8988T (cell line): Measurements from ENCODE around the gene CLPTM1L.

ENCODE experiments used
- DNase-seq: peaks from one replicate; pipeline ENCODE4 v3.0.0; 2011

The CLPTM1L gene, protein sequence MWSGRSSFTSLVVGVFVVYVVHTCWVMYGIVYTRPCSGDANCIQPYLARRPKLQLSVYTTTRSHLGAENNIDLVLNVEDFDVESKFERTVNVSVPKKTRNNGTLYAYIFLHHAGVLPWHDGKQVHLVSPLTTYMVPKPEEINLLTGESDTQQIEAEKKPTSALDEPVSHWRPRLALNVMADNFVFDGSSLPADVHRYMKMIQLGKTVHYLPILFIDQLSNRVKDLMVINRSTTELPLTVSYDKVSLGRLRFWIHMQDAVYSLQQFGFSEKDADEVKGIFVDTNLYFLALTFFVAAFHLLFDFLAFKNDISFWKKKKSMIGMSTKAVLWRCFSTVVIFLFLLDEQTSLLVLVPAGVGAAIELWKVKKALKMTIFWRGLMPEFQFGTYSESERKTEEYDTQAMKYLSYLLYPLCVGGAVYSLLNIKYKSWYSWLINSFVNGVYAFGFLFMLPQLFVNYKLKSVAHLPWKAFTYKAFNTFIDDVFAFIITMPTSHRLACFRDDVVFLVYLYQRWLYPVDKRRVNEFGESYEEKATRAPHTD

DNA sequence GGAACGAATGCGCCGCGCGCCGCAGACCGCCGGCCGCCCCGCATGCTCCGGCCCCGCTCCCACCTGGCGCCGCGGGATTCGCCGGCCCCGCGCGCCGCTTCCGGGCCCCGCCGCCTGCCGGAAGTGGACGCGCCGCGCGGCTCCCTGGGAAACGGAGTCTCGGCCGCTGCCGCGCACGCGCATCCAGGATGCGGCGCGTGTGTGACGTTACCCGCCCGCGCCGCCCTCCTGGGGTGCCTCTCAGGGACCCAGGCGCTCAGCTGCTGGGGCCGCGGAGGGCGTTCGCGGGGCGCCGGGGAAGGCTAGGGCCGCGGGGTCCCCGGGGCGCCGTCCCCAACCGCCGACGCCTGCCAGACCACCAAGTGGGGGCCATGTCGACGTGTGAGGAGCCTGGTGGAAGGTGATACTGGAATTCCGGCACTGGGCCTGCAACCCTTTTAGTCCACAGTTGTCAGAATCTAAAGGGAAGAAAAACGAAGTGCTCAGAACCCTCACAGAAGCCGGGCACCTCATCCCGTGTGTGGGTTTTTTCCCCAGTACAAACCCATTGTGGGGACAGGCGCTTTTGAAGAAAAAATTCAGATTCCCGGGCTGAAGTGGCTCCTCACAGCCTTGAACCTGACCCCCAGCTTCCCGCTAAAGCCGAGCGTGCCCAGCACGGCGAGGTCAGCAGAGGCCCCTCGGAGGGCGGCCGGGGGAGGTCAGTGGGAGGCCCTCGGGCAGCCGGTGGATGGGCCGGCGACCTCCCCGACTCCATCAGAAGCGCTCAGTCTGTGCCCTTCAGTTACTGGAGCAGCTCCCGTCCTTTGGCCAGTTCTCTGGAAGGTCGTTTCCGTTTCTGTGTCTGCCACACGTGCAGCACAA, at the start of gene CLPTM1L:
Gene CLPTM1L (minus strand): TSS at position 125 of the 864 bp plus-strand sequence. CDS start 258 bp downstream, outside the sequence.
- DNase-seq, result peak; percentile 100

DNA sequence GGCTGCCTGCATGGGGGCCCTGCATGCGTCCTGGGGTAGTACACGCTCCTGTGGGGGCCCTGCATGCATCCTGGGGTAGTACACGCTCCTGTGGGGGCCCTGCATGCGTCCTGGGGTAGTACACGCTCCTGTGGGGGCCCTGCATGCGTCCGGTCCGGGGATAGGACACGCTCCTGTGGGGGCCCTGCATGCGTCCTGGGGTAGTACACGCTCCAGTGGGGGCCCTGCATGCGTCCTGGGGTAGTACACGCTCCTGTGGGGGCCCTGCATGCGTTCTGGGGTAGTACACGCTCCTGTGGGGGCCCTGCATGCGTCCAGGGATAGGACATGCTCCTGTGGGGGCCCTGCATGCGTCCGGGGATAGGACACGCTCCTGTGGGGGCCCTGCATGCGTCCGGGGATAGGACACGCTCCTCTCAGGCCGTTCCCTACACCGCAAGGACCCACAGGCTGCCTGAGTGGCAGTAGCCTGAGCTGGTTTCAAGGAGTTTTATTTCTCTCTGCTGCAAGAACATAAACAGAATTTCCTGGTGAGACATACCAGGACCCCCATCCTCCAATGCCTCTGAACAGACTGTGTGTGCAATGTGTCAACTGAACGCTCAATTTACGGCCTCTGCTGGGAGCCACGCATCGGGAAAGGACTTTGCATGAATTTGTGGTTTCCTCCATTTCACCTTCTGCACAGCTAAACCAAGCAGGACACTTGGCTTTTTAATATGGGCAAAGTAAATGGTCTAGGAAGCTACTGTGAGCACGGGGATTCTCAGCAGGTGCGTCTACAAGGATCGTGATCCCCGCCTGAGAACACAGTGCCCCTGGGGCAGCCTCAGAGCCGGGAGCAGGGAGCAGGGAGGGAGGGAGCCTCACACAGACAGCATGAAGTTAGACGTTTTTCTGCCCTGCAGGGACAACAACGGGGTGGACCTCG, 48.9 kb upstream of the CLPTM1L start:
- DNase-seq, result no peak

DNA sequence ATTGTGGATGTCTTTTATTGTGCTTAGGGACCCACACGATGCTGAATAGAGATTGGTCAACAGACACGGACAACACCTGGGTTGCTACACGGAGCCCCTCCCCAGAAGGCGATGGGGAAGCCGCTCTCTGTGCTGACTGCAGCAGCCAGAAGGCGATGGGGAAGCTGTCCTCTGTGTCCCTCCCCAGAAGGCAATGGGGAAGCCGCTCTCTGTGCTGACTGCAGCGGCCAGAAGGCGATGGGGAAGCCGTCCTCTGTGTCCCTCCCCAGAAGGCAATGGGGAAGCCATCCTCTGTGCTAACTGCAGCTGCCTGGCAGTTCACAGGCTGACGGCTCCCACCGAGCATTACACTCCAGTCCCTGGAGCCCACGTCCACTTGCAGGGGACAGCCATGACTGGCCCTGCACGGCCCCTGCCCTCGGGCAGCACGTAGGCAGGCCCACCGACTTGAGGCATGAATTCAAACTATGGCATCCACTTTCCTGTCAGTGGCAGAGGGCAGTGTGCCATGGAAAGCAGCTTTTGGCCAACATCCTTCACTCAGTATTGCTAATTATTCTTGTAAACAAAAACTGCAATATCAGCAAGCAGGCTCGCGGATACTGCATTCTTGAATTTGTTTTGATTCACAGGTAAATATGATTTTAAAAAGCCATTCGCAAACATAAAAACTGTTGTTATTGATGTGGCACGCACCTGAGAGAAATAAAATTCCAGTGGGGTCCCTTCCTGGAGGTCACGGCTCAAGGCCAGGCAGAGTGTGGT, 48.1 kb upstream of the CLPTM1L start:
- no peak for DNase-seq

DNA sequence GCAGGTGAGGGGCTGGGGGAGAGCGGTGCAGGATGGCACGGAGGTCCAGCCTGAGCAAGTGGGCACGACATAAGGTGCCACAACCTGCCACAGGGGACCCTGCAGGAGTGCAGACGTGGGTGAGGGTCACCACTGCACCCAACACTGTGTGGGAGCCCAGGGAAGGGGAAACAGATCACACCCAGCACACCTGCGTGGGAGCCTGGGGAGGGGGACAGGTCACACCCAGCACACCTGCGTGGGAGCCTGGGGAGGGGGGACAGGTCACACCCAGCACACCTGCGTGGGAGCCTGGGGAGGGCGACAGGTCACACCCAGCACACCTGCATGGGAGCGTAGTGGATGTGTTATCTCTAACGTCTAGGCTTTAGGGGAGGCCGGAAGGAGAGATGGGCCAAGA, 47.4 kb upstream of the CLPTM1L start:
- no peak for DNase-seq

DNA sequence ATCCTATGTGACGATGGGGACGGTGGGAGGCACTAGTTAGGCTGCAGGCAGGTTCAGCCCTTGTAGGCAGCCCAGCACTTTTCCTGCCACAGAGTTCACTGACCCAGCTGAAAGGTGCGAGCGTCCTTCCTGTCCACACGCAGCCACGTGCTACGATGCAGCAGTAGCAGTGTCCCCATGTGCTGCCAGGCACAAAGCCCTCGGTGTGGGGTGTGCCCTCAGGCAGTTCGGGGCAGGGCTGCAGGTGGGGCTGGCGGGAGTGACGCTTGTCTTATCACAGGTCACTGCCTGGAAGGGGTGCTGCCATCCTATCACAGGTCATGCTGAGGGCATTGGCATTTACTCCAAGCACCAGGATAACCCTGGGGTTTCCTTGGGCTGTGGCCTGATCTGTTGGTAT, 46.8 kb upstream of the CLPTM1L start:
- DNase-seq, result no peak

DNA sequence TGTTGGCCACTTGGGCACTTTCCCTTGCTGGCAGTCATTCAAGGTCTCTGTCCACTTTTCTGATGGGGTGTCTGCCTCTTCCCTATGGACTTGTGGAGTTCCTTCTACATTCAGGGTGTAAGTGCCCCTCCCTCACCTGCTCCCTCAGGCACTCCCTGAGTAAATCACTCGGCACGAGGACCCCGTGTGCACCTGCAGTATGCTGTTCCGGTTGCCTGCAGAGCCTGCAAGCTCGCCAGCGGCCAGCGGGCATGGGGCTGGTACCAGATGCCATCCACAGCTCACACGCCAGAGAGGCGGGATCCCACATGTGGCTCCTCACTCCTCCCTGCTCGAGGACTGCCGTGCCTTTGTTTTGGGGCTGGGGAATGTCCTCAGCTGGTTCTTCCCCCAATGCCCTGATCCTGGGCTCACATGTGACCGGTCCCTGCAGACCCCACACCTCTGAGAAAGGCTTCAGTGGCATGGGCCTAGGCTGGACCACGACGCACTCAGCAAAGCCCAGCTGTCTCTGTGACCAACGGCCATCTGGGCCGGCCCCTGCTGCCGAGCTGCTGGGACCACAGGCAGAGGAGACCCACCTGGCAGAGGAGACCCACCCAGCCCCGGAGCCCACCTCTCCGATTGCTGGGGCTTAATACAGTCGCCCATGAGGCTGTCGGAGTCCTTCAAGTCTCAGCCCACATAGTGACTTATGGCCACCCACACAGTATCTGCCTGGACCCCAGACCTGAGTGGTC, 46.1 kb upstream of the CLPTM1L start:
- no peak for DNase-seq

DNA sequence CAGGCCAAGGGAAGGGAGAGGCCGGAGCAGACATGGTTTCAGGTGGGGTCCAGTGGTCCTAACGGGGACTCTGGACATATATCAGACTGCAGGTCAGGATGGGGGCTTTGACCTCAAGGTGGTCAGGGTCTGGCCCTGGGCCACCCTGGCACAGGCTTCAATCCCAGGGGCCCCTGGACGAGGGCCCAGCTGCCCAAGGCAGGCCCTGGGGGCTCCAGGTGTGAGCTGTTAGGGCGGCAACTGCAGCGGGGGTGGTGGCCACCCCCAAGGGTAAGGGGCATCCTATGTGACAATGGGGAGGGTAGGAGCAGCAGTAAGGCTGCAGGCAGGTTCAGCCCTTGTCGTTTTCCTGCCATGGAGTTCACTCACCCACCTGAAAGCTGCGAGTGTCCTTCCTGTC, 45.4 kb upstream of the CLPTM1L start:
- no peak for DNase-seq

DNA sequence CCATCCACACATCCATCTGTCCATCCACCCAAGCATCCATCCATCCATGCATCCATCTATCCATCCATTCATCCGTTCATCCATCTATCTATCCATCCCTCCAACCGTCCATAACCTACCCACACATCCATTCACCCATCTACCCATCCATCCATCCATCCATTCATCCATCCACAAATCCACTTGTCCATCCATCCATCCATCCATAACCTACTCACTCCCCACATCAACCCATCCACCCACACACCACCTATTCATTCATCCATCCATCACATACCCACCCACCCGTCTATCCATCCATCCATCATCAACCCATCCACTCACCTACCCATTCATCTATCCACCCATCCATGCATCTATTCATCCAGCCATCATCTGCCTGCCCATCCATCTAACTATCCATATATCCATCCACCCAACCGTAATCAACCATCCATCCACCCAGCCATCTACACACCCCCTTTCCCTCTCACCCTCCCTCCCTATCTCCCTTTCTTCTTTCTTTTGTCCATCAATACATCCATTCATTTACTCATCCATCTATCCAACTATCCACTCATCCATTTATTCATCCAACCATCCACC, 43.6 kb upstream of the CLPTM1L start:
- no peak for DNase-seq

DNA sequence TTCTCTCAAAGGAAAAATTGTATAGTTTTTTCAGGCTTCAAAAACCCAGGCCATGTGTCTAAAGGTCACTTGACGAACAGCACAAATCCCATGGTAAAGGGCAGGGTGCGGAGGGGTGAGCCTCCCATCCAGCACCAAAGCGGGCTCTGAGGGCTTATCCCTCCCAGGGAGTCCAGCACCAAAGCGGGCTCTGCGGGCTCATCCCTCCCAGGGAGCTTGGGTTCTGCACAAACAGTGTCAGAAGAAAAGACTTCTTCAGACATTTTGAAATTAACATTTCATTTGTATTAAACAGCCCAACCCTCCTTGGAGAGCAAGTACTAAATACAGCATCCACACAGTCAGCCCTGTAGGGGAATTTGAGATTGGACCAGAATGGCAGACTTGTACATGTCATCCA, 43.0 kb upstream of the CLPTM1L start:
- no peak for DNase-seq

DNA sequence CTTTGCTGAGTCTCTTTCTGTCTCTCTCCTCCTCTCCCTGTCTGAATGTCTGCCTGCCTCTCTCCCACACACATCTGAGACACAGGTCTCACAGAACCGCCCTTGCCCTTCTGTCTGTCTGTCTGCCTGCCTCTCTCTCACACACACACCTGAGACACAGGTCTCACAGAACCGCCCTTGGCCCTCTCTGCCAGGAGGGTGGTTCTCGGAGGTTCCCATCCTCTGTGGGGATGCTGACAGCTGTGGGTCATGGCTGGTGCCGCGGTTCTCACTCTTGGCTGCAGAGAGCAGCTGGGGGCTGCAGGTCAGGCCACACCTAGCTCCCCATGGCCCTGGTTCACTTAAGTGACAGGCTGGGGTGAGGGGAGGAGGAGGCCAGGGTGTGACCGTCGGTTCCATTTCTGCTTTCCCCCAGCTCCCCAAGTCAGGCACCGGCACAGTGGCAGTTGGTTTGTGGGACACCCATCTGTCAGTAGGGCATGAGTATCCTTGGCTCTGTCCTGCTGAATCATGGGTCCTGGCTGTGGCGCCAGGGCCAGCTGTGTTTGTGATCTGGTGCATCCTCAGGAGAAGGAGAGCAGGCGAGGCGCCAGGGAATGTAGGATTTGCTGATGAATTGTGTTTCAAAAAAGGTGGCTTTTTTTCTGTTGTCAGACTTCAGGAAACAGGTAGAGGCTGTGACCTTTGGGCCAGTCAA, 42.3 kb upstream of the CLPTM1L start:
- no peak for DNase-seq

DNA sequence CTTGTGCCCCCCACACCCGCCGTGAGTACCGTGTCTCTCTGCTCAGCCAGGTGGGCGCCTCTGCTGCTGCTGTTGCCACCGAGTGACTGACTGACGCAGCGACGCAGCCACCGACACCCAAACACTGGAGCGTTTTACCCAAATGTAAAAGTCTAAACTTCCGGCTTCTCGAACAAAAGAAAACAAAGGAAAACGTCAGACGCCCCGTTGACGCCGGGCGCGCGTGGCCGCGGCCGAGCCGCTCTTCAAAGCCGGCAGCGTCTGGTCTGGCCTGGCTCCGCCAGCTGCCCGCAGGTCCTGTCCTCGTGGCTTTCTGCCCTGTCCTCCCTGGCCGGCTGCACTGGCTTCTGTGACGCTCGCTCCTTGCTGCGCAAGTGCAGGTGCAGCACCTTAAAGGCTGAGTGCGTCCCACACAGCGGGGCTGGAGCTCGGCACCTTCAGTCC, 41.4 kb upstream of the CLPTM1L start:
- peak; percentile 70 for DNase-seq

DNA sequence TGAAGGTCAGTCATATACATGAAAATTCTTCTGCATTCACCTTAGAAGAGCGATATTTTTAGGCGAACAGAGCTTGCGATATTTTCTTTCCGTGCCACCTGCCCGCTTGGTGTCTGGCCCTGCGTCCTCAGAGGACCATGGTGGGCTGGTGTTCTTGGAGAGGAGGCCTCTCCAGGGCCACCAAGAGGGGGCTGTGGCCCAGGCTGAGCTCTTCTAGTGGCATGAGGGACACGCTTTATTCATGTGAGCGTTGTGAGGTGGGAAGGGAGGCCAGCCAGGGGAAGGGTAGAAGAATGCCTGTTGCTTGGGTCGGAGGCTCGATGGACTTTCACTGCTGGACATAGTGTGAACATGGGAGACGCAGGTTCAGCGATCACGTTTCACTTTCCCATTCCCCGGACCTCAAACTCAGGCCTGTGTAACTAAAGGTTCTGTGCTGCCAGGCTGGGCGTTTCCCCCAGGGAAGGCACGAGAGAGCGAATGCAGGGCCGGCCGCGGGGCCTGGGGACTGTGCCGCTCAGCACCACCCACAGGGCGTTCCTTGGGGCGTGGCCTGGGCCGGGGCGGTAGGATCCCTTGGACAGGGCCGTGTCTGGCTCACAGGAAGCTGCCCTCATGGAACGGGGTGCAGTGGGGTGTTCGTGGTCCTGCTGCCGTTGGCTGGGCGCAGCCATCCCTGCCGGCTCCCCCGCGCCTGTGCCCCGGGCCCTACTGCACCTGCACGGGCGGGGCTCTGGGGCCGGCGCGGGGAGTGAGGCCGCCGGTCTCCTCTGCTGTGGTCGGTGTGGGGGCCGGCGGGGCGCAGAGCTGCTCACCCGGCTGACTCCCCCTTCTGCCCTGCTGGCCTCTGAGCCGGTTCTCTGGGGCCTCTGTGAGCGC, 40.7 kb upstream of the CLPTM1L start:
- peak; percentile 99 for DNase-seq

DNA sequence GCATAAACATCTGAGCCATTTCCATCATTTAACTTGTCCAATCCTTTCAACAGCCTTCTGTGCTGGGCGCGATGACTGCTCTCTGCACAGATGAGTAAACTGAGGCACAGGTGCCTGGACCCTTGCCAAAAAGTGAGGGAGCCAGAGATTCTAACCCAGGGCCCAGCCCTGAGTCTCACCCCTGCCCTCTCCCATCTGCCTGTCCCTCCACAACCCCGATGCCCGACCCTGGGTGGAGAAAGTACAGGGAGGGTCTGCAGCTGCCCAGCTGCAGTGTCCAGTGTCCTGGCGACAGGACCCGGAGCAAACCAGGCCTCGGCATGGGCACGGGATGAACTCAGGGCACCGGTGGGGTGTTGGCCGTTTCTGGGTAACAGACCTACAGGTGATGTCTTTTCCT, 39.6 kb upstream of the CLPTM1L start:
- DNase-seq, result no peak

DNA sequence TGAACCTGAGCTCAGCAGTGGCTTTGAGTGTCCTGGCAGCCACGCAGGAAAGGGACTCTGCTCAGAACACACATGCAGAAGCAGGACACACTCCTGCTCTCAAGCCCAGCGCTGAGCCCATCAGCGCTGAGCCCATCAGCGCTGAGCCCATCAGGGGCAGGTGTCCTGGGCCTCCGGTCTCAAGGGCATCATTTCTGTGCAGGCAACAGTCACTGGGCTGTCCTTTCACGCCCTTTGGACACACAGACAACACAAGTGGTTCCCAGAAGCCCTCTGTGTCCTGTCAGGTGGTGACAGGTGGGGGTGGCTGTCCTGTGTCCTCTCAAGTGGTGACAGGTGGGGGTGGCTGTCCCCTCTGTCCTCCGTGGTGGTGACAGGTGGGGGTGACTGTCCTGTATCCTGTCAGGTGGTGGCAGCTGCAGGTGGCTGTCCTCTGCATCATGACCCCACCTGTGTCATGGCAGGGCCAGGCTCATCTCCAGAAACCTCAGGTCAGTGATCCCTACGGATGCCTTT, 39.0 kb upstream of the CLPTM1L start:
- no peak for DNase-seq

DNA sequence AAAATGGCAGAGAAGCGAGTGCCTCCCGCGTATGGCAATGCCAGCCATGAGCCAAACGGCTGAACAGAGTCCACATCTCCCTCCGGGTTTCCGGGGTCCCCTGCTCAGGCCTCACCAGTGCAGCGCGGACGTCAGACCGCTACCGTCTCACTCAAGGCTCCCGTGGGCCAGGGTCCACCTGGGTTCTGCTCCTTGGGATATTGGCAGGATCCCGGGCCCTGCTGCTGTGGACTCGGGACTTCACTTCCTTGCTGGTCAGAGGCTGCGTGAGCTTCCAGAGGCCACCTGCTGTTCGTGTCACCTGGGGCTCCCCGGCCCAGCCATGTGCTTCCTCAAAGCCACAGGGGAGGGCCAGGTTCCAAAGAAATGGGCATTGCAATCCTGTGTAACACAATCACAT, 38.4 kb upstream of the CLPTM1L start:
- DNase-seq, result no peak

DNA sequence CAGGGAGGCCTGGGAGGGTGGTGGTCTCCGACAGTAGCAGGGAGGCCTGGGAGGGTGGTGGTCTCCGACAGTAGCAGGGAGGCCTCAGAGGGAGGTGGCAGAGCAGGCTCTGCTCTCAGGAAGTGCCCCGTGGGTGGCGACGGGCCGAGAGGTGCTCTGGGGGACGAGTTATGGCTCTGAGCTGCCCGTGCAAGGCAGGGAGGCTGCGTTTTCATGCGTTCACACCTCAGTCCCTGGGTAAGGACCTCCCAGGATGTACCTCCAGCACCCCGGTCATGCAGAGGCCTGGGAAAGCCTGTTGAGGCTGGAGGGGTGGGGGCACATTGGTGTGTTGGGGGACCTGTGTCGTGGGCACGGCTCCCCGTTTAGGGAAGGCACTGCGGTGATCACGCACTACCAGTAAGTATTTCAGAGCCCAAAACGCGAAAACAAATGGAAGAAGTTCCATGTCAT, 37.4 kb upstream of the CLPTM1L start:
- DNase-seq, result no peak

DNA sequence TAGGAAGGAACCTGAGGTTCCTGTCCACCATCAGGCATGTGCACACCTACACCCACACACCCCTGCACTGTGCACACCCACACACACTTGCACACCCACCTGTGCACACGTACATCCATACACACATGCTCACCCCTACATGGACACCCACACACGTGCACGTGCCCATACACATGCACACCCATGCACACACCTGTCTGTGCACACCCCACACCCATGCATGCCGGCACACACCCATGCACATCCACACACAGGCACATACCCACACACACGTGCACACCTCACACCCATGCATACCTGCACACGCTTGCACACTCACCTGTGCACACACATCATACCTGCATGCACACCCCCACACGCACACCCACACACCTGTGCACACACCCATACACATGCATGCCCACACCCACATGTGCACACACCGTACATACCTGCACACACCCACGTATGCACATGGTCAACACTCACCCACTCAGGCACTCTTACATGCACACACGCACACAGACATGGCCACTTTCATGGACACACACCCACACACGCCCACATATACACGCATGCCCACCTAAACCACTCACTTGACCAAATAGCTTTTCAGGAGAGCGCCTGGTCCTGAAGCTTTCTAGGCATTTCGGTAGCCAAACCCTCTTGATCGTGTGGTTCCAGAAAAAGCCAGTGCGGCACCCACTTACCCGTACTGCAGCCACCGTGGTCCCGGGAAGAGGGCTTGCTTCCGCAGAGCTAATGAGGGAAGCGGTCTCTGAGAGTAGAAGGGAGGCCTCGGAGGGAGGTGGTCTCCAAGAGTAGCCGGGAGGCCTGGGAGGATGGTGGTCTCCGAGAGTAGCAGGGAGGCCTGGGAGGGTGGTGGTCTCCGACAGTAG, 36.7 kb upstream of the CLPTM1L start:
- DNase-seq, result no peak

DNA sequence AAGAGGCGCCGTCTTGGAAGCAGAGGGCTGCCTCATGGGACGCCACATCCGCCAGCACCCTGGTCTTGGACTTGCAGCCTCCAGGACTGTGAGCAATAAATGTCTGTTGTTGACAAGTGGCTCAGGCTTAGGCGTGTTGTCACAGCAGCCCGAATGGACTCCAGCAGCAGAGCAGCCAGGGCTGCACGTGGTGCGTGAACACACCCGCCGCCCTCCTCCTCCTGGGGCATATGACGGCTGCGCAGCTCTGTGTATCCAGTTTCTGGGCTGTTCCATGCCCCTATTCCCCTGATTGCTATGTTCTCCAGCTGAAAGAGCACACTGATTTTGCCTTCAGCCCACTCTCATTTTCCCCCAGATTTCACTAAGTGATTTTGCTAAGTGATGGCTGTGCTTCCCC, 36.0 kb upstream of the CLPTM1L start:
- DNase-seq, result no peak
